ENCODE results near the gene MFSD2B.
"Not testable (repeated sequence)": the region's sequence is repeated elsewhere in the genome, so short reads cannot be mapped to it uniquely, and the experiment has no call there.

MFSD2B gene

DNA sequence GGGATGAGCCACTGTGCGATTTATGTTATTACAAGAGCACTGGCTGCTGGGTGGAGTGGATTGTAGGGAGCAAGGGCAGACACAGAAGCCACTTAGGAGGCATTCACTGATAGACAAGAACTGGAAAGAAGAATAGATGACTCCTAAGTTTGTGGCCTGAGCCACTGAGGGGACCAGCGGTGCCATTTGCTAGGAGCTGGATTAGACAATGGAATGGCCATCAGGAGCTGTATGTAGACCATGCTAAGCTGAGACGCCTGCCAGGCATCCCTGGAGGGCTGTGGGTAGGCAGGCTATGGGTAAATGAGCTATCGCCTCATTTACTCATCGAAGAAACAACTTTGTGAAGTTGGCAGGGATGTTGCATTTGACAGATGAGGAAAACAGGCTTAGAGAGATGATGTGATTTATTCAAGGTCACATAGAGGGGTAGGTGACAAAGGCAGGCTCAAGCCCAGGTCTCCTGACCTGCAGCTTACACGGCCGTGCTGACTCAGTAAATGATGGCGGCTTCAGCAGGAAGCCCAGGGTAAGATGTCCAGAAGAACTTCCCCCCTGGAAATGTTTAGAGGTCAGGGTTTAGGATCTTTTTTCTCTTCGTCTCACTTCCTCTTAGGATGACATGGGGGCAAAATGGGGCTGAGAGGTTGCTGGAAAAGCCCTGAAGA is 2.8 kb downstream of the MFSD2B start:
- DNase-seq, result no peak
- H3K27me3 Mint-ChIP-seq, result peaks cover 29 to 41% of the 10 kb centered on the region in 2 donors
- H3K4me1 Mint-ChIP-seq, result peaks cover 0 to 13% of the 10 kb centered on the region in 2 donors
- H3K27ac Mint-ChIP-seq, result no peak overlapping the region
- no peak overlapping the region for H3K4me3 Mint-ChIP-seq
- H3K9me3 Mint-ChIP-seq, result no peaks in the 10 kb centered on the region
- H3K36me3 Mint-ChIP-seq, result no peaks in the 10 kb centered on the region
- no peak for ATAC-seq (replicated peaks)

DNA sequence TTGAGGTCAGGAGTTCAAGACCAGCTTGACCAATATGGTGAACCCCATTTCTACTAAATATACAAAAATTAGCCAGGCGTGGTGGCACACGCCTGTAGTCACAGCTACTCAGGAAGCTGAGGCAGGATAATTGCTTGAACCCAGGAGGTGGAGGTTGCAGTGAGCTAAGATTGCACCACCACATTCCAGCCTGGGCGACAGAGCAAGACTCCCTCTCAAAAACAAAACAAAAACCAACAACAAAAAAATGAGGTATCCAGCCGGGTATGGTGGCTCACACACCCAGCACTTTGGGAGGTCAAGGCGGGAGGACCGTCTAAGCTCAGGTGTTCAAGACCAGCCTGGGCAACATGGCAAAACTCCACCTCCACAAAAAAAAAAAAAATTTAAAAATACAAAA is 5.0 kb downstream of the MFSD2B start:
- H3K4me1 Mint-ChIP-seq; H3K9me3 Mint-ChIP-seq; ATAC-seq (replicated peaks); H3K4me3 Mint-ChIP-seq; H3K27ac Mint-ChIP-seq; DNase-seq; H3K36me3 Mint-ChIP-seq: not testable (repeated sequence)
- H3K27me3 Mint-ChIP-seq, result peaks cover 14 to 24% of the 10 kb centered on the region in 2 donors

DNA sequence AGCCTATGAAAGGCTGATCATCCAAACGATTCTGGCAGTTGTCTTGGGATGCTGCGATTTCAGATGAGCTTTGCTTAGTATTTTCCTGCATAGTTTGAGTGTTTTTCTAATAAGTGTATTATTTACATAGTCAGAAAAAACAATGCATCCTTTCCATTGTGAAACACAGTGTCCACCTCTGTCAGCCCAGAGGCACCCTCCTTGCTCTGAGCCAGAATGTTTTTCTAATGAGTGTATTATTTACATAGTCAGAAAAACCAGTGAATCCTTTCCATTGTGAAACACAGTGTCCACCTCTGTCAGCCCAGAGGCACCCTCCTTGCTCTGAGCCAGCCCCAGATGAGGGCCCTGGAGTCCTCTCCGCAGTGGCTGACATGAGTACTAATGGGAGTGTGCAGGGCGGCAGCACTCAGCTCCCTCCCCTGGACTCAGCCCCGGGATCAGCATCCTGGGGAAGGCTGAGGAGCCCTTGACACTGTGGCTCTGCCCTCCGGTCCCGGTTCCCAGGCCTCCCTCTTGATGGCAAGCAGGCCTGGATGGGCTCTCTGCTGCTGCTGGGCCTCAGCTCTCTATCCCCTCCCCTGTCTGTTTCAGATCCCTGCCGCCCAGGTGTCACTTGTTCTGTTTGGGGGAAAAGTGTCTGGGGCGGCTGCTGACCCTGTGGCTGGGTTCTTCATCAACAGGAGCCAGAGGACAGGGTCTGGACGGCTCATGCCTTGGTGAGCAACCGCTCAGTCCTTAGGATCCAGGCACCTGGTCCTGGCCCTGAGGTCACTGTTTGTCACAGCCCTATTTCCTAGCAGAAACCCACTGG is 5.9 kb downstream of the MFSD2B start:
- DNase-seq (no peak), ATAC-seq (replicated peaks) (no peak)
- Mint-ChIP-seq H3K27me3 (peaks cover 12 to 20% of the 10 kb centered on the region in 2 donors), H3K9me3 (no peaks in the 10 kb centered on the region), H3K27ac (no peak overlapping the region), H3K36me3 (no peaks in the 10 kb centered on the region), H3K4me3 (no peak overlapping the region), H3K4me1 (peaks cover 0 to 8% of the 10 kb centered on the region in 2 donors)

DNA sequence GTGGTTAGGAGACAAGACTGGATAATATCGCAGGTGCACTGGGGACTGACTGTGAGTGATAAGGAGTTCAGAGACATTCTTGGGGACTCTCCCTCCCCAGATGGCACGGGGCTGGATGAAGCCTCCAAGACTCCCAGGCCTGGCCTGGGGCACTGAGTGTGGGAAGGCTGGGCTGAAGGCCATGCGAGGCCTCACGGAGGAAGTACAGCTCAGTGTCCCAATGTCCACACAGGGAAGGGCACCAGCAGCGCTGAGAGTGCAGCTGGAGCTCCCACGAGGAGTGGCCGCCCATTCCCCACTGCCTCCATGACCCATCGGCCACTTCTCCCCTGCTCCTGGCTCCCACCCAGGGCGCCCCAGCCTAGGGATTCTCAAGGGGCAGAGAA is 6.5 kb downstream of the MFSD2B start:
- Mint-ChIP-seq H3K4me1 (peaks cover 0 to 8% of the 10 kb centered on the region in 2 donors), H3K27ac (no peak overlapping the region), H3K36me3 (peaks cover 0 to 2% of the 10 kb centered on the region in 2 donors), H3K27me3 (peaks cover 6 to 14% of the 10 kb centered on the region in 2 donors), H3K4me3 (no peak overlapping the region), H3K9me3 (no peaks in the 10 kb centered on the region)
- ATAC-seq (replicated peaks) (no peak), DNase-seq (no peak)

DNA sequence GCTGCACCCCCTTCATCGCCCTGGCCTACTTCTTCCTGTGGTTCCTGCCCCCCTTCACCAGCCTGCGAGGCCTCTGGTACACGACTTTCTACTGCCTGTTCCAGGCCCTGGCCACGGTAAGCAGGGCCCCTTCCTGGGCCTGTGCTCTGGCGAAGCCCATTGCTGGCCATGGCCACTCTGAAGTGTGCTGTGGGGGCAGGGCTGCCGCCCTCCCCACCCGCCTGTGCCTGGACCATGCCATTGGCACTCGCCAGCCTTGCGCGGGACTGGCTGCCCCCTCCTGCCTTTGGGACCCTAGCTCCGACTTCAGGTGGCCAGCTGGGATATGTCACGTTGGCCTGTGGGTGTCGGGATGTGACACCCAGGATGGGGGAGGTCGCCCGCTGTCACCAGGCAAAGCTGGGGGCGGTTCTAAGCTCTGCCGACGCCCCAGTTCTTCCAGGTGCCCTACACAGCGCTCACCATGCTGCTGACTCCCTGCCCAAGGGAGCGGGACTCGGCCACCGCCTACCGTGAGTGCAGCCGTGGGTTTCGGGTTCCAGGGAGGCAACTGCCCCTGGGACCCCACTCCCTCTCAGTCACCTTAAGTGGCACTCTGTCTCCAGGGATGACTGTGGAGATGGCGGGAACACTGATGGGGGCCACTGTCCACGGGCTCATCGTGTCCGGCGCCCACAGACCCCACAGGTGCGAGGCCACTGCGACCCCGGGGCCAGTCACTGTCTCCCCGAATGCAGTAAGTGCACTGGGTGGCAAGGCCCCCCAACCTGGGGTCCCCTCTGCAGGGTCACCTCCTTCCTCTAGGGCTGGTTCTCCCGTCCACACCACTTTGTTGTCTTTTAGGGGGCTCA is 7.2 kb downstream of the MFSD2B start:
- peaks cover 0 to 8% of the 10 kb centered on the region in 2 donors for H3K4me1 Mint-ChIP-seq
- H3K27ac Mint-ChIP-seq, result no peak overlapping the region
- no peak for DNase-seq
- peaks cover 3 to 4% of the 10 kb centered on the region in 2 donors for H3K36me3 Mint-ChIP-seq
- ATAC-seq (replicated peaks), result no peak
- H3K4me3 Mint-ChIP-seq, result no peak overlapping the region
- no peaks in the 10 kb centered on the region for H3K9me3 Mint-ChIP-seq
- peaks cover 0 to 7% of the 10 kb centered on the region in 2 donors for H3K27me3 Mint-ChIP-seq

DNA sequence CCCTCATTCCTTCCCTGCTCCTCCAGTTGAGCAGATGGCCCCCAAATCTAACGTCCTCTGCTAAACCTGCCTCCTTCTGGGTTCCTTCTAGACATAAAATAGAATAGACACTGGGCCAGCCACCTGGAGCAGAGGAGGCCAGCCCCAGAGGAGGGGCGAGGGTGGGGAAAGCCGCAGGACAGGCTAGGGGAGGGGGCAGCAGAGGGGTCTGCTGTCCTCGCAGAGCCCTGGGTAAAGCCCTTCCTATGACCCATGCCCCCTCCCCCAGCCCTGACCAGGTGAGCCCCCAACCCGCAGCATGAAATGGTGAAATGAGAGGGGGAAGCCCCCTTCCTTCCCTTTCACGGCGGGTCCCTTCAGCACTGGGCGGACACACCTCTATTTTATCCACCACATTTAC is 7.8 kb downstream of the MFSD2B start:
- Mint-ChIP-seq H3K9me3 (no peaks in the 10 kb centered on the region), H3K27ac (no peak overlapping the region), H3K36me3 (peaks cover 8 to 11% of the 10 kb centered on the region in 2 donors), H3K4me1 (peaks cover 0 to 3% of the 10 kb centered on the region in 2 donors), H3K27me3 (peaks cover 0 to under 1% of the 10 kb centered on the region in 2 donors), H3K4me3 (no peak overlapping the region)
- ATAC-seq (replicated peaks) (no peak), DNase-seq (no peak)

DNA sequence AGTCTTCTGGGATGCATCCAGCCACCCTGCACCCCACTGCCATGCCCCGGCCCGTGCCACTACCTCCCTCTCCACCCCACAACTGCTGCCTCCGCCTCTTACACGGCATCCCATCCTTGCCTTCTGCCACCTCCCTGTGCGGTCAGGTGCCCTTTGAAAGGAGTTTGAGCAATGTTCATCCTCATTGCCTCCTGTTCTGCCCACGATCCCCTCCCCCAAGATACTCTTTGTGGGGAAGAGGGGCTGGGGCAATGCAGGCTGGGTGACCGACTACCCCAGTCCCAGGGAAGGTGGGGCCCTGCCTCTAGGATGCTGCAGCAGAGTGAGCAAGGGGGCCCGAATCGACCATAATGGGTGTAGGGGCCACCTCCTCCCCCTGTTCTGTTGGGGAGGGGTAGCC is 8.4 kb downstream of the MFSD2B start:
- Mint-ChIP-seq H3K27ac (no peak overlapping the region), H3K9me3 (no peaks in the 10 kb centered on the region), H3K27me3 (no peaks in the 10 kb centered on the region), H3K4me3 (no peak overlapping the region), H3K4me1 (no peaks in the 10 kb centered on the region), H3K36me3 (peaks cover 13 to 16% of the 10 kb centered on the region in 2 donors)
- DNase-seq (no peak), ATAC-seq (replicated peaks) (no peak)

DNA sequence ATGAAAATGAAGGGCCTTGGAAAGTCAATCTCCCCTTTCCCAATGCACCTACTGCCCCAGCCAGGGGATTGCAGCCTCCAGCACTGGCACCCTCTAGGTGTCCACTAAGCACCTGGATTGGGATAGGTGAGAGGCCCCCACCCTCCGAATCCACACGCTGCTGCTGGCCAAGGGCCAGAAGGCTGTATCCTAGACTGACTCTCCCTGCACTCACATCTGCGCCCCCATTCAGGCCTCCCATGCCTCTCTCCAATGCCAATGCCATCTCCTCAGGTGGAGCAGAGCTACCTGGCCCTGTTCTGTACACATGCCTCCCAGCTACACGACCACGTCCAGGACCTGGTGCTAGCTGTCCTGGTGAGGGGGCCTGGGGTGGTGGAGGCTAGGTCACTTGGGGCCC is 9.8 kb downstream of the MFSD2B start:
- H3K4me3 Mint-ChIP-seq, result no peak overlapping the region
- H3K9me3 Mint-ChIP-seq, result no peaks in the 10 kb centered on the region
- peaks cover 18 to 24% of the 10 kb centered on the region in 2 donors for H3K36me3 Mint-ChIP-seq
- ATAC-seq (replicated peaks), result no peak
- no peak for DNase-seq
- no peaks in the 10 kb centered on the region for H3K27me3 Mint-ChIP-seq
- no peak overlapping the region for H3K27ac Mint-ChIP-seq
- peaks cover 0 to 4% of the 10 kb centered on the region in 2 donors for H3K4me1 Mint-ChIP-seq

DNA sequence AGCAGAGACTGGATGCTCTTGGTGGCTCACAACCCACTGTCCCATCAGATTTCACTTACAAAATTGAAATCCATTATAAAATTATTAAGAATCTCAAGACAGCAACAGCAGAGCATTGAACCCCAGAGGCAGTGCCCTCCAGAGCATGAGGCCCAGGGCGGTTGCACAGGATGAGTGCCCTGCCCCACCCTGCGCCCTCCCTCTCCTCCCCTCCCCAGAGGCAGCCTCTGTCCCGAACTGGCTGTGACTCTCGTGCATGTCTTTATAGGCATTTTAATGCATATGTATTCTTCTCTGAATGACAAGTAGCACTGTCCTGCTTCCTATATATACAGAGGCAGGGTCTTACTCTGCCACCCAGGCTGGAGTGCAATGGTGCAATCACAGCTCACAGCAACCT is 10.4 kb downstream of the MFSD2B start:
- Mint-ChIP-seq H3K36me3 (peaks cover 22 to 28% of the 10 kb centered on the region in 2 donors), H3K4me1 (peaks cover 0 to 4% of the 10 kb centered on the region in 2 donors), H3K4me3 (no peak overlapping the region), H3K27ac (no peak overlapping the region), H3K9me3 (no peaks in the 10 kb centered on the region), H3K27me3 (no peaks in the 10 kb centered on the region)
- no peak for ATAC-seq (replicated peaks)
- DNase-seq, result no peak

DNA sequence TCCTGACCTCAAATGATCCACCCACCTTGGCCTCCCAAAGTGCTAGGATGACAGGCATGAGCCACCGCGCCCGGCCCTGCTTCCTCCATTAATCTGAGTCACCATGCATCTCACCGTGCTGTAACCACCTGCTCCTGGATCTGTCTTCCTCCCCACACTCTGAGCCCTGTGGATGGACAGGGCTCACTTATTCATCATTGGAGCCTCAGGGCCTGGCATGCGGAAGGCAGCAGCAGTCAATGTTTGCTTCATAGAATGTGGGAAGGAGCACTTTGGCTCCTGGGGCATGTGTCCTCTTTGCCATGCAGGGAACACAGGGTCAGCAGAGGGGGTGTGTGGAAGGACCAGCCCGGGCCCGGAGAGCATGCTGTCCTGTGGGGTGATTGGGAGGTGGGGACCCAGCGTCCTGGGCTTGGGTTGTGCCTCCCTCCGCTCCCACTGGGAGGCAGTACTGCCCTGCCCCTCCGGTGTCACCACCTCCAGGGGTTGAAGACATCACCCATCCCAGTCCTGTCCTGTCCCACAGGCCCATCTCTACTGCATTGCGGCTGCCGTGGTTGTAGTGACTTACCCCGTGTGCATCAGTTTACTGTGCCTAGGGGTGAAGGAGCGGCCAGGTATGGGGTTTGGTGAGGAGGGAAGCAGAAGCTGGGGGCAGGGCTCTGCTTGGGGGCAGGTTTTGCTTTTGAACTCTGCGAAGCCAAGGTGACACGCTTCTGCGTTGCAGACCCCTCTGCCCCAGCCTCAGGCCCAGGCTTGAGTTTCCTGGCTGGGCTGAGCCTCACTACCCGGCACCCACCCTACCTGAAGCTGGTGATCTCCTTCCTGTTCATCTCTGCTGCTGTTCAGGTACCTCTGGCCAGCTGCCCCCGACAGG is 11.5 kb downstream of the MFSD2B start:
- Mint-ChIP-seq H3K27me3 (no peaks in the 10 kb centered on the region), H3K9me3 (no peaks in the 10 kb centered on the region), H3K4me3 (no peak overlapping the region), H3K4me1 (peaks cover 0 to 4% of the 10 kb centered on the region in 2 donors), H3K36me3 (peaks cover 28 to 31% of the 10 kb centered on the region in 2 donors), H3K27ac (no peak overlapping the region)
- ATAC-seq (replicated peaks) (peak; percentile 44 to 59), DNase-seq (no peak)

DNA sequence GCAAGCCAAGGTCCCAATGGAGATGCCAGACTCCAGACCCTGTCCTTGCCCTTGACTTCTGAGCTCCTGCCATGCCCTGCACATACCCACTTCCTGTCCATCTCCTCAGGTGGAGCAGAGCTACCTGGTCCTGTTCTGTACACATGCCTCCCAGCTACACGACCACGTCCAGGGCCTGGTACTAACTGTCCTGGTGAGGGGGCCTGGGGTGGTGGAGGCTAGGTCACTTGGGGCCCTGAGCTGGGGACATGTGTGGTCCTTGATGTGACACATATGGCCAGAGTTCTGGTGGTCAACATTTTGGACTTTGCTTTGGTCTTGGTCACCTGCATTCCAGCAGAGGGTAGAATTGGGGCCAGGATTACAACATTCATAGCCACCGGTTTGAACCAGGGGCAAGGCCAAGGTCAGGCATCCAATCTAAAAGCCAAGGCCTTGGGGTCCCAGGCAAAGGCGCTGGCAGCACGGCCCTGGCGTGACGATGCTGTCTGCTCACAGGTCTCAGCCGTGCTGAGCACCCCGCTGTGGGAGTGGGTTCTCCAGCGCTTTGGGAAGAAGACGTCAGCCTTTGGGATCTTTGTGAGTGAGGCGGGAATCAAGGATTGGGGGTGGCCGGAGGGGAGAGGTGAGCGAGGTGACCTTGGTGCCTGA is 12.6 kb downstream of the MFSD2B start:
- Mint-ChIP-seq H3K27ac (peak overlapping the region; percentile 90), H3K27me3 (no peaks in the 10 kb centered on the region), H3K4me1 (peaks cover 0 to 4% of the 10 kb centered on the region in 2 donors), H3K9me3 (no peaks in the 10 kb centered on the region), H3K36me3 (peaks cover 30 to 34% of the 10 kb centered on the region in 2 donors), H3K4me3 (no peak overlapping the region)
- ATAC-seq (replicated peaks) (no peak), DNase-seq (no peak)

DNA sequence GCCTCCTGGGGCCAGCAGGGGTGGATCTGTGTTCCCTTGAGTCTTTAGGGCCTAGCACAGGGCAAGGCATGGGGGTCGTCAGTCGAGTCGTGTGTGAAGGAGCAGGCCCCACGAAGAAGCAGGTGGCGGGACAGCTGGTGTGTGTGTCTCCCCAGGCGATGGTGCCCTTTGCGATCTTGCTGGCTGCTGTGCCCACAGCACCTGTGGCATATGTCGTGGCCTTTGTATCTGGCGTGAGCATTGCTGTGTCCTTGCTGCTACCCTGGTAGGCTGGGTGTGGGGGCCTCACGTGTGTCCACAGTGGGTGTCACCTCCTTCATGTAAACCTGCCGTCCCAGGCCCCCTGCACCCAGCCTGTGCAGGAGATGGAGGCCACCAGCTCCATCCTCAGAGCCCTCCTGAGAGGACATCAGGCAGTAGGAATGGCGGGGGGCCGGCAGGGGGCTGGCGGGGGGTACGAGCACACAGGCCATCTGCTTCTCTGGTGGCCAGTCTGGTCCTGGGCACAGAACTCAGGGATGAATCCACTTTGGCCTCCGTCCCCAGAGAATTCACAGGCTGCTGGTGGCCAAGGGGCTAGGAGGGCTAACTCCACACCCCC is 13.2 kb downstream of the MFSD2B start:
- H3K27ac Mint-ChIP-seq, result peak overlapping the region; percentile 90
- peaks cover 0 to 4% of the 10 kb centered on the region in 2 donors for H3K4me1 Mint-ChIP-seq
- H3K9me3 Mint-ChIP-seq, result no peaks in the 10 kb centered on the region
- H3K4me3 Mint-ChIP-seq, result no peak overlapping the region
- H3K27me3 Mint-ChIP-seq, result no peaks in the 10 kb centered on the region
- DNase-seq (no peak), ATAC-seq (replicated peaks) (no peak)
- H3K36me3 Mint-ChIP-seq, result peaks cover 33 to 38% of the 10 kb centered on the region in 2 donors

DNA sequence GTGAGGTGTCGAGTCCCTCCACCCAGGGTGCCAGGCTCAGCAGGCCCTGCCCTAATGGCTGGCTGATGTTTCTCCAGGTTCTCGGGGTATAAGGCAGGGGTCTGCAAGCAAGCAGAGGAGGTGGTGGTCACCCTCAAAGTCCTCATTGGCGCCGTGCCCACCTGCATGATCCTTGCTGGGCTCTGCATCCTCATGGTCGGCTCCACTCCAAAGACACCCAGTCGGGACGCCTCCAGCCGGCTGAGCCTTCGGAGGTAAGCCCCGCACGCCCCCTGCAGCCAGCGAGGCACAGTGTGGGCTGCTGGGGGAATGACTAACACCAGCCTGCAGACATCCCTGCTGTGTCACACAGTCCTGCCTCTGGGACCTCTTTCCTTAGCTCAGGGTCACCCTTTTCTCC is 14.1 kb downstream of the MFSD2B start:
- Mint-ChIP-seq H3K9me3 (no peaks in the 10 kb centered on the region), H3K27me3 (no peaks in the 10 kb centered on the region), H3K36me3 (peaks cover 37 to 47% of the 10 kb centered on the region in 2 donors), H3K4me3 (no peak overlapping the region), H3K27ac (no peak overlapping the region), H3K4me1 (peaks cover 0 to 4% of the 10 kb centered on the region in 2 donors)
- DNase-seq (no peak), ATAC-seq (replicated peaks) (no peak)

Measured in stimulated activated naive B cell treated with anti-CD40 and anti-IgM and Interleukin-4, amounts not matched to agents 10 μg/mL and 1 μg/mL and 100 μg/mL, for 72 hours (primary cell).